GM21576 (cell line): ENCODE data around the gene C16orf89.
"Not testable (repeated sequence)": the region's sequence is repeated elsewhere in the genome, so short reads cannot be mapped to it uniquely, and the experiment has no call there.

Source experiments
- ATAC-seq: cut with Tn5 transposase; IDR thresholded peaks from one replicate; pipeline ENCODE4 v1.9.1; 2021; ENCODE audit warnings: mild to moderate bottlenecking, moderate library complexity; ENCODE audit not compliant: unreplicated experiment

C16orf89 gene

GRCh38 chr16:5062790-5063765 lies 2.7 kb downstream of the C16orf89 start:
- ATAC-seq, result no peak

- ATAC-seq, result no peak
These were observed 3.7 kb downstream of the C16orf89 start for GRCh38 chr16:5062051-5062450.

GRCh38 chr16:5060073-5060641 lies 5.6 kb downstream of the C16orf89 start:
- no peak for ATAC-seq

- no peak for ATAC-seq
These were observed 6.2 kb downstream of the C16orf89 start for GRCh38 chr16:5059386-5060072.

- ATAC-seq, result no peak
These were observed 7.3 kb downstream of the C16orf89 start for GRCh38 chr16:5058476-5058875.

GRCh38 chr16:5056352-5056751 lies 9.4 kb downstream of the C16orf89 start:
- peak; percentile 50 for ATAC-seq

- ATAC-seq, result no peak
These were observed 10.6 kb downstream of the C16orf89 start for GRCh38 chr16:5054876-5055865.

GRCh38 chr16:5046914-5047313 lies 18.8 kb downstream of the C16orf89 start:
- no peak for ATAC-seq

GRCh38 chr16:5045499-5046115 lies 20.1 kb downstream of the C16orf89 start:
- no peak for ATAC-seq

- not testable (repeated sequence) for ATAC-seq
These were observed 21.2 kb downstream of the C16orf89 start for GRCh38 chr16:5044581-5044980.

GRCh38 chr16:5044011-5044540 lies 21.7 kb downstream of the C16orf89 start:
- ATAC-seq, result no peak

GRCh38 chr16:5042574-5043171 lies 23.1 kb downstream of the C16orf89 start:
- ATAC-seq, result no peak

- peak; percentile 55 for ATAC-seq
These were observed 24.1 kb downstream of the C16orf89 start for GRCh38 chr16:5041600-5042133.

GRCh38 chr16:5040451-5040850 lies 25.3 kb downstream of the C16orf89 start:
- ATAC-seq, result no peak

- no peak for ATAC-seq
These were observed 29.3 kb downstream of the C16orf89 start for GRCh38 chr16:5036228-5037156.

- ATAC-seq, result no peak
These were observed 29.9 kb downstream of the C16orf89 start for GRCh38 chr16:5035909-5036227.

GRCh38 chr16:5034167-5034523 lies 31.6 kb downstream of the C16orf89 start:
- ATAC-seq, result no peak
